ENCODE data around the gene CXorf38.
"Not testable (repeated sequence)": the region's sequence is repeated elsewhere in the genome, so short reads cannot be mapped to it uniquely, and the experiment has no call there.

CXorf38 gene

GRCh38 chrX:40628506-40628905 lies 18.9 kb downstream of the CXorf38 start:
- no peak for DNase-seq (ENCODE audit: low spot score)

GRCh38 chrX:40625294-40625693 lies 22.1 kb downstream of the CXorf38 start:
- DNase-seq (ENCODE audit: low spot score), result no peak

GRCh38 chrX:40623665-40624064 lies 23.7 kb downstream of the CXorf38 start:
- no peak for DNase-seq (ENCODE audit: low spot score)

GRCh38 chrX:40623139-40623536 lies 24.2 kb downstream of the CXorf38 start, which contains the start of gene MPC1L:
Gene MPC1L (plus strand): TSS chrX:40623428. CDS start chrX:40623566, 138 bp downstream.
- no peak for DNase-seq (ENCODE audit: low spot score)

GRCh38 chrX:40622479-40623138 lies 24.8 kb downstream of the CXorf38 start:
- no peak for DNase-seq (ENCODE audit: low spot score)

GRCh38 chrX:40617566-40617965 lies 29.8 kb downstream of the CXorf38 start:
- no peak for DNase-seq (ENCODE audit: low spot score)

- no peak for DNase-seq (ENCODE audit: low spot score)
Measured at GRCh38 chrX:40615976-40616375, 31.4 kb downstream of the CXorf38 start.

- no peak for DNase-seq (ENCODE audit: low spot score)
Measured at GRCh38 chrX:40612511-40612910, 34.9 kb downstream of the CXorf38 start.

- no peak for DNase-seq (ENCODE audit: low spot score)
Measured at GRCh38 chrX:40607381-40607780, 40.0 kb downstream of the CXorf38 start.

- no peak for DNase-seq (ENCODE audit: low spot score)
Measured at GRCh38 chrX:40603446-40603845, 43.9 kb downstream of the CXorf38 start.

- not testable (repeated sequence) for DNase-seq (ENCODE audit: low spot score)
Measured at GRCh38 chrX:40589616-40590321, 57.6 kb downstream of the CXorf38 start.

- not testable (repeated sequence) for DNase-seq (ENCODE audit: low spot score)
Measured at GRCh38 chrX:40587623-40588022, 59.7 kb downstream of the CXorf38 start.

- no peak for DNase-seq (ENCODE audit: low spot score)
Measured at GRCh38 chrX:40582811-40583210, 64.5 kb downstream of the CXorf38 start.

- not testable (repeated sequence) for DNase-seq (ENCODE audit: low spot score)
Measured at GRCh38 chrX:40582178-40582577, 65.2 kb downstream of the CXorf38 start.

GRCh38 chrX:40581336-40581920 lies 65.9 kb downstream of the CXorf38 start:
- DNase-seq (ENCODE audit: low spot score), result peak; percentile 15

GRCh38 chrX:40580537-40581335 lies 66.6 kb downstream of the CXorf38 start, which contains the start of gene ATP6AP2:
Gene ATP6AP2 (plus strand): TSS chrX:40580970. CDS start chrX:40581066, 96 bp downstream.
- DNase-seq (ENCODE audit: low spot score), result peak; percentile 79

GRCh38 chrX:40579900-40580536 lies 67.3 kb downstream of the CXorf38 start:
- peak; percentile 2 for DNase-seq (ENCODE audit: low spot score)

GRCh38 chrX:40579141-40579540 lies 68.2 kb downstream of the CXorf38 start:
- DNase-seq (ENCODE audit: low spot score), result no peak

GRCh38 chrX:40578039-40578695 lies 69.2 kb downstream of the CXorf38 start:
- DNase-seq (ENCODE audit: low spot score), result no peak
